HL-60 (cell line): ENCODE results near the gene PWP1.

Experiments used
- DNase-seq, 2 experiments: peaks; one replicate each; pipeline ENCODE4 v3.0.0-alpha.2; 2010 to 2020; ENCODE audit warnings: low read depth in 1 of 2, low spot score in 1 of 2
- H3K27ac ChIP-seq: fragments of 250-450 bp; sonication (Bioruptor Pico); replicated peaks from 2 replicates; pipeline ENCODE4 v1.5.1; 2020; ENCODE audit warnings: mild to moderate bottlenecking, moderate library complexity
- H3K27me3 ChIP-seq: fragments of 250-450 bp; sonication (Bioruptor Pico); 2 replicates; pipeline ENCODE4 v1.5.1; 2021; ENCODE audit warnings: mild to moderate bottlenecking, moderate library complexity; ENCODE audit not compliant: insufficient read depth, poor library complexity, severe bottlenecking
- H3K4me3 ChIP-seq: replicated peaks from 2 replicates; pipeline ENCODE4 v1.5.1; 2011; ENCODE audit warnings: mild to moderate bottlenecking, control low read depth, low read length; ENCODE audit not compliant: insufficient read depth
- CTCF ChIP-seq: IDR thresholded peaks from one replicate; pipeline ENCODE4 v1.5.1; 2011; ENCODE audit warnings: low read length, control low read depth, inconsistent platforms; ENCODE audit not compliant: insufficient read depth
- GABPA ChIP-seq: IDR thresholded peaks from 2 replicates; pipeline ENCODE4 v1.6.1; 2012; ENCODE audit warnings: low read depth
- POLR2AphosphoS5 ChIP-seq: IDR thresholded peaks from 2 replicates; pipeline ENCODE4 v1.6.1; 2012; ENCODE audit warnings: low read depth
- REST ChIP-seq: IDR thresholded peaks from 2 replicates; pipeline ENCODE4 v1.6.1; 2012; ENCODE audit warnings: low read depth; ENCODE audit not compliant: insufficient replicate concordance
- SPI1 ChIP-seq: IDR thresholded peaks from 2 replicates; pipeline ENCODE4 v1.6.1; 2012; ENCODE audit warnings: low read depth, mild to moderate bottlenecking, borderline replicate concordance

PWP1 gene

GRCh38 chr12:107668320-107669098 is 17.1 kb upstream of the PWP1 start:
- TF ChIP-seq CTCF (no peak), SPI1 (no peak), POLR2AphosphoS5 (no peak), REST (no peak), GABPA (no peak)
- no peak for DNase-seq
- Histone ChIP-seq H3K27me3 (no peaks in the 10 kb centered on the region), H3K4me3 (no peak overlapping the region), H3K27ac (no peak overlapping the region)

- DNase-seq, result no peak
- H3K27ac ChIP-seq, result no peak overlapping the region
- no peaks in the 10 kb centered on the region for H3K27me3 ChIP-seq
- TF ChIP-seq POLR2AphosphoS5 (no peak), CTCF (no peak), REST (no peak), GABPA (no peak), SPI1 (no peak)
- H3K4me3 ChIP-seq, result no peak overlapping the region
These were observed 15.7 kb upstream of the PWP1 start for GRCh38 chr12:107669946-107670345.

GRCh38 chr12:107670999-107671643 is 14.5 kb upstream of the PWP1 start:
- H3K4me3 ChIP-seq, result no peak overlapping the region
- DNase-seq, result peak; percentile 43 to 50
- TF ChIP-seq CTCF, result peak; percentile 58
- TF ChIP-seq POLR2AphosphoS5, result no peak
- no peak for TF ChIP-seq SPI1
- no peak for TF ChIP-seq REST
- H3K27me3 ChIP-seq, result no peaks in the 10 kb centered on the region
- H3K27ac ChIP-seq, result no peak overlapping the region
